HG03565 (cell line): ENCODE data around the gene RAMP2.
"Not testable (repeated sequence)": the region's sequence is repeated elsewhere in the genome, so short reads cannot be mapped to it uniquely, and the experiment has no call there.

Experiments
- ATAC-seq: cut with Tn5 transposase; IDR thresholded peaks from one replicate; pipeline ENCODE4 v1.9.1; 2021; ENCODE audit warnings: mild to moderate bottlenecking, moderate library complexity; ENCODE audit not compliant: unreplicated experiment

RAMP2 gene

GRCh38 chr17:42768006-42768405 is 7.0 kb downstream of the RAMP2 start:
- not testable (repeated sequence) for ATAC-seq

- not testable (repeated sequence) for ATAC-seq
These were observed 8.9 kb downstream of the RAMP2 start for GRCh38 chr17:42769964-42770363.

- ATAC-seq: no peak
These were observed 11.9 kb downstream of the RAMP2 start for GRCh38 chr17:42772945-42773289.

- ATAC-seq: no peak
These were observed 12.4 kb downstream of the RAMP2 start, which contains the start of gene VPS25 for GRCh38 chr17:42773290-42774035. VPS25 (plus strand) TSS chr17:42773449; CDS start chr17:42773476, 27 bp downstream.

- ATAC-seq: no peak
These were observed 13.2 kb downstream of the RAMP2 start for GRCh38 chr17:42774066-42774745.

GRCh38 chr17:42775534-42776098 is 14.6 kb downstream of the RAMP2 start:
- no peak for ATAC-seq

- ATAC-seq: no peak
These were observed 17.5 kb downstream of the RAMP2 start for GRCh38 chr17:42778570-42778969.

GRCh38 chr17:42779304-42779935 is 18.4 kb downstream of the RAMP2 start:
- ATAC-seq: no peak

- no peak for ATAC-seq
These were observed 19.2 kb downstream of the RAMP2 start, which contains the start of gene WNK4 for GRCh38 chr17:42779936-42780850. WNK4 (plus strand) TSS chr17:42780610; CDS start chr17:42780699, 89 bp downstream.

GRCh38 chr17:42780851-42781638 is 20.0 kb downstream of the RAMP2 start:
- no peak for ATAC-seq

- no peak for ATAC-seq
These were observed 20.7 kb downstream of the RAMP2 start for GRCh38 chr17:42781639-42782165.

- no peak for ATAC-seq
These were observed 21.4 kb downstream of the RAMP2 start for GRCh38 chr17:42782166-42783061.

GRCh38 chr17:42783062-42783790 is 22.2 kb downstream of the RAMP2 start:
- ATAC-seq: no peak

- no peak for ATAC-seq
These were observed 22.7 kb downstream of the RAMP2 start for GRCh38 chr17:42783791-42784138.

- ATAC-seq: no peak
These were observed 23.4 kb downstream of the RAMP2 start for GRCh38 chr17:42784409-42784808.

GRCh38 chr17:42784811-42785592 is 24.0 kb downstream of the RAMP2 start:
- ATAC-seq: no peak

- ATAC-seq: no peak
These were observed 26.2 kb downstream of the RAMP2 start for GRCh38 chr17:42787266-42787665.
